Mononuclear cell (primary cell): ENCODE data around the gene DIS3L2. TPM values are rescaled to one million over a fixed set of nuclear protein-coding genes. Genes with fewer than 3 reads are reported as not detected.
"Not testable (repeated sequence)": the region's sequence is repeated elsewhere in the genome, so short reads cannot be mapped to it uniquely, and the experiment has no call there.

Experiments
- H3K27me3 ChIP-seq: 2 replicates; pipeline ENCODE4 v1.6.0; 2011; ENCODE audit warnings: low read length, control low read depth; ENCODE audit not compliant: insufficient read depth
- H3K4me1 ChIP-seq: 2 replicates; pipeline ENCODE4 v1.5.1; 2011; ENCODE audit warnings: mild to moderate bottlenecking, low read length, control low read depth; ENCODE audit not compliant: insufficient read depth
- H3K4me3 ChIP-seq: 2 replicates; pipeline ENCODE4 v1.5.1; 2011; ENCODE audit warnings: mild to moderate bottlenecking, low read length, moderate library complexity
- H3K9me3 ChIP-seq: 2 replicates; pipeline ENCODE4 v1.5.1; 2011; ENCODE audit warnings: low read depth, mild to moderate bottlenecking, control low read depth, low read length
- total RNA-seq: library from RNA; depleted of rRNA; stranded (reverse); fragments of >200 nt; gene quantifications from one replicate; pipeline ENCODE4 v1.2.3, GENCODE V29; 2012

DIS3L2 gene
- total RNA-seq, 1 donor = 26.8 TPM

GRCh38 chr2:232328516-232329460 is 367.3 kb downstream of the DIS3L2 start:
- no peak overlapping the region for H3K4me3 ChIP-seq
- H3K9me3 ChIP-seq = no peaks in the 10 kb centered on the region
- no peaks in the 10 kb centered on the region for H3K4me1 ChIP-seq
- no peaks in the 10 kb centered on the region for H3K27me3 ChIP-seq

GRCh38 chr2:232329716-232330067 is 368.2 kb downstream of the DIS3L2 start:
- Histone ChIP-seq H3K9me3 (no peaks in the 10 kb centered on the region), H3K4me3 (no peak overlapping the region), H3K27me3 (no peaks in the 10 kb centered on the region), H3K4me1 (no peaks in the 10 kb centered on the region)

- H3K9me3 ChIP-seq = no peaks in the 10 kb centered on the region
- H3K27me3 ChIP-seq = no peaks in the 10 kb centered on the region
- no peaks in the 10 kb centered on the region for H3K4me1 ChIP-seq
- H3K4me3 ChIP-seq = no peak overlapping the region
These were observed 368.8 kb downstream of the DIS3L2 start for GRCh38 chr2:232330068-232330999.

GRCh38 chr2:232331061-232331460 is 369.5 kb downstream of the DIS3L2 start:
- not testable (repeated sequence) for H3K9me3 ChIP-seq, H3K27me3 ChIP-seq, H3K4me1 ChIP-seq, H3K4me3 ChIP-seq

GRCh38 chr2:232331641-232332040 is 370.1 kb downstream of the DIS3L2 start:
- not testable (repeated sequence) for H3K9me3 ChIP-seq, H3K27me3 ChIP-seq, H3K4me3 ChIP-seq, H3K4me1 ChIP-seq

- not testable (repeated sequence) for H3K9me3 ChIP-seq, H3K4me3 ChIP-seq, H3K27me3 ChIP-seq, H3K4me1 ChIP-seq
These were observed 370.9 kb downstream of the DIS3L2 start for GRCh38 chr2:232332244-232332939.

GRCh38 chr2:232332940-232333259 is 371.4 kb downstream of the DIS3L2 start:
- Histone ChIP-seq H3K4me1 (no peaks in the 10 kb centered on the region), H3K4me3 (no peak overlapping the region), H3K9me3 (no peaks in the 10 kb centered on the region), H3K27me3 (no peaks in the 10 kb centered on the region)

- no peaks in the 10 kb centered on the region for H3K27me3 ChIP-seq
- H3K4me3 ChIP-seq = no peak overlapping the region
- no peaks in the 10 kb centered on the region for H3K4me1 ChIP-seq
- no peaks in the 10 kb centered on the region for H3K9me3 ChIP-seq
These were observed 372.0 kb downstream of the DIS3L2 start for GRCh38 chr2:232333361-232334135.

GRCh38 chr2:232334136-232334884 is 372.8 kb downstream of the DIS3L2 start:
- H3K4me1 ChIP-seq, H3K9me3 ChIP-seq, H3K4me3 ChIP-seq, H3K27me3 ChIP-seq: not testable (repeated sequence)

GRCh38 chr2:232334885-232335205 is 373.3 kb downstream of the DIS3L2 start:
- not testable (repeated sequence) for H3K4me1 ChIP-seq, H3K9me3 ChIP-seq, H3K4me3 ChIP-seq, H3K27me3 ChIP-seq

GRCh38 chr2:232335206-232335858 is 373.8 kb downstream of the DIS3L2 start:
- H3K27me3 ChIP-seq, H3K9me3 ChIP-seq, H3K4me3 ChIP-seq, H3K4me1 ChIP-seq: not testable (repeated sequence)

- no peak overlapping the region for H3K4me3 ChIP-seq
- no peaks in the 10 kb centered on the region for H3K27me3 ChIP-seq
- H3K9me3 ChIP-seq = no peaks in the 10 kb centered on the region
- no peaks in the 10 kb centered on the region for H3K4me1 ChIP-seq
These were observed 374.3 kb downstream of the DIS3L2 start for GRCh38 chr2:232335859-232336215.

- H3K27me3 ChIP-seq = no peaks in the 10 kb centered on the region
- H3K4me1 ChIP-seq = no peaks in the 10 kb centered on the region
- no peak overlapping the region for H3K4me3 ChIP-seq
- H3K9me3 ChIP-seq = no peaks in the 10 kb centered on the region
These were observed 374.8 kb downstream of the DIS3L2 start for GRCh38 chr2:232336241-232336736.
